GM18907 (cell line): Measurements from ENCODE around the gene FOXL1.

Experiments used
- ATAC-seq: cut with Tn5 transposase; IDR thresholded peaks from one replicate; pipeline ENCODE4 v1.9.1; 2021; ENCODE audit warnings: mild to moderate bottlenecking, moderate library complexity; ENCODE audit not compliant: unreplicated experiment

Gene FOXL1

DNA sequence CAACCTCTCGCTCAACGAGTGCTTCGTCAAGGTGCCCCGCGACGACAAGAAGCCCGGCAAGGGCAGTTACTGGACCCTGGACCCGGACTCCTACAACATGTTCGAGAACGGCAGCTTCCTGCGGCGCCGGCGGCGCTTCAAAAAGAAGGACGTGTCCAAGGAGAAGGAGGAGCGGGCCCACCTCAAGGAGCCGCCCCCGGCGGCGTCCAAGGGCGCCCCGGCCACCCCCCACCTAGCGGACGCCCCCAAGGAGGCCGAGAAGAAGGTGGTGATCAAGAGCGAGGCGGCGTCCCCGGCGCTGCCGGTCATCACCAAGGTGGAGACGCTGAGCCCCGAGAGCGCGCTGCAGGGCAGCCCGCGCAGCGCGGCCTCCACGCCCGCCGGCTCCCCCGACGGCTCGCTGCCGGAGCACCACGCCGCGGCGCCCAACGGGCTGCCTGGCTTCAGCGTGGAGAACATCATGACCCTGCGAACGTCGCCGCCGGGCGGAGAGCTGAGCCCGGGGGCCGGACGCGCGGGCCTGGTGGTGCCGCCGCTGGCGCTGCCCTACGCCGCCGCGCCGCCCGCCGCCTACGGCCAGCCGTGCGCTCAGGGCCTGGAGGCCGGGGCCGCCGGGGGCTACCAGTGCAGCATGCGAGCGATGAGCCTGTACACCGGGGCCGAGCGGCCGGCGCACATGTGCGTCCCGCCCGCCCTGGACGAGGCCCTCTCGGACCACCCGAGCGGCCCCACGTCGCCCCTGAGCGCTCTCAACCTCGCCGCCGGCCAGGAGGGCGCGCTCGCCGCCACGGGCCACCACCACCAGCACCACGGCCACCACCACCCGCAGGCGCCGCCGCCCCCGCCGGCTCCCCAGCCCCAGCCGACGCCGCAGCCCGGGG is 10.4 kb upstream of the FOXL1 start:
- no peak for ATAC-seq

- ATAC-seq: no peak
These were observed 9.4 kb upstream of the FOXL1 start for GRCh38 chr16:86568677-86569623.

DNA sequence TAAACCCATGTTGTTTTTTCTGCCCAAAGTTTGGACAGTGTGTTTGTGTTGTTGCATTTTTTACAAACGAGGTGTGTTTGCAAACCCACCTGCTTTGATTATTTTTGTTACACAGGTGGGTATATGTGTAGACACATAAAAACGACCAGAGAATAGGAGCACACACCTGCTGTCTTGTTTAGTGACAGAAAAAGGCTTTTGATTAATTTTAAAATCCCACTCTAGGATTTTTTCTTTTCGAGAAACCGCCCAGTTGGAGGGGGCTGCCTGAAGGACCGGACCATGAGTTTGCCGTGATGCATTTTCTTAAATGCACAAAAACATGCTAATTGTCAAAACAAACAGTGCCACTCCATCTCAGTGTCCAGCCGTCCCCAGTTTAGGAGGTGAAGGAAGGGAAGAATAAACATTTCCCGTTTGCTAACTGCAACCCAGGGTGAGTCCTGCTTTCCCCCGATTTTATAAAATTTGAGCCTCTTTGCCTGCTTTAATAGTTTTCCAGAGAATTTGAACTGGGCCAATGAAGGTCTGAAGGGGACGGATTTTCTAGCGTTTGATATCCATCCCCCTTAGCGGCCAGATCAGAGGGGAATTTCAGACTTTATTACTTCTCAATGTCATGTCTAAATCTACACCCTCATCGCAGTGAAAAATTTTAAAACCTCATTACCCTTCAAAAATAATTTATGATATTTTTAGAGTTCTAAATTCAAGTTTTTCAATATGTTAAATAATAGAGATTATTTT is 8.5 kb upstream of the FOXL1 start:
- no peak for ATAC-seq

DNA sequence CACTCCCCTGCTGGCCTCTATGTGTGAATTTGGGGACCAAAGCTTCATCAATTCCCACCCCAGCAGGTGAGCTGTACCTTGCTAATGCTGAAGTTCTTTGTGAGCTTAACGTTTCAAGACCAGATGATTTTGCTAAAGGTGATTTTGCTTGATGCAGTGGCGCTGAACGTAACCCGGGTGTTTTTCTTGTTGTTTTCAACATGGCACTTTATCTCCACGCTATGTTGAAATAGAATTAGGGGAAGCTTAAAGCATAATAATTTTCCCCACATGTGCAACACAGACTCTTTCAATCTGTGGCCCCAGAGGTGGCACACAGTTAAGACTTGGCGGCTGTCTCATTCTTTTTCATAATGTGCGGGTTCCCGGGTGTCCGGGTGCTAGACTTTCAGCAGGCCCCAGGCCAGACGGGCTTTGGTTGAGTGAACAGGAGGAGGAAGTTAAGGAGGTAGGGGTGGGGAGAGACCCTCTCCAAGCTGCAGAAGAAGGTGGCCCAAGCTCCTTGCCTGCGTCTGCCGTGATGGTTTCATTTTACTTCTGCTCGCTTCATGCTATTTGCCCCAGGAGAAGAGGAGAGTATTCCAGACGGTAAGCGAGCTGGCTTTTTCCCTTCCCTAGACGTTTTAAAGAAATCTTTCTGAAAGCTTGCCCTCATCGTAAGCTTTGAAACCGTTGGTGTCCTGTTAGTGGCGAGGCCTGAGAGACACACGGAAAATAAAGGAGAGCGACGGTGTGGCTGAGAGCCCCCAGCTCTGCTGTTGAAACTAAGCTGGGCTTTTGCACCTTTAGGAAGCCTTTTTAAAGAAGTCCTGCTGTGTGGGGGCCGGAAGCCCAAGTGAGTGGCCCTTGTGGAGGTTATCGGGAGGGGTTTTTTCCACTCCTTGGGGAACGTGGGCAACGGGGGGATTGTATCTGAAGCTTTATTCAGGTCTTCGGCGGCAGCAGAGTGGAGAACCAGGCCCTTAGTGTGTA is 7.5 kb upstream of the FOXL1 start:
- no peak for ATAC-seq

GRCh38 chr16:86571530-86571915 is 6.8 kb upstream of the FOXL1 start:
- ATAC-seq: no peak

GRCh38 chr16:86572041-86572521 is 6.3 kb upstream of the FOXL1 start:
- ATAC-seq: no peak

DNA sequence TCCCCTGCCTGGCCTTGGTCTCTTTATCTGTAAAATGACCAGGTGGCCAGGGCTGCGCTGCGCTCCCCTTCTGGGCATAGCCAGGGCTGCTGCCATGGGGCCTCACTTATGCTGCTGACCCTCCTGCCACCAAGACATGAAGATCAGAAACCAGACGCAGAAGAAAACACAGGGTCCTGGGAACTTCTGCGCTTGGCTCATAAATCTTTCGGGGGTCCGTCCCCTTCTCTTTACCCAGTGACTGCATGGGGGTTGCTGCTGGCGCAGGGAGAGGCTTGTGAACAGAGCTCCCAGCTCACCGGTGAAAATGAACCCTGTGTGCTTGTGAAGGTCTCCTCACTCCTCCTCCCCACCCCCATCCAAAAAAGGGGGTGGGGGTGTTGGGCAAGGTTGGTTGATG is 5.7 kb upstream of the FOXL1 start:
- no peak for ATAC-seq

- no peak for ATAC-seq
These were observed 5.1 kb upstream of the FOXL1 start for GRCh38 chr16:86573215-86573614.

DNA sequence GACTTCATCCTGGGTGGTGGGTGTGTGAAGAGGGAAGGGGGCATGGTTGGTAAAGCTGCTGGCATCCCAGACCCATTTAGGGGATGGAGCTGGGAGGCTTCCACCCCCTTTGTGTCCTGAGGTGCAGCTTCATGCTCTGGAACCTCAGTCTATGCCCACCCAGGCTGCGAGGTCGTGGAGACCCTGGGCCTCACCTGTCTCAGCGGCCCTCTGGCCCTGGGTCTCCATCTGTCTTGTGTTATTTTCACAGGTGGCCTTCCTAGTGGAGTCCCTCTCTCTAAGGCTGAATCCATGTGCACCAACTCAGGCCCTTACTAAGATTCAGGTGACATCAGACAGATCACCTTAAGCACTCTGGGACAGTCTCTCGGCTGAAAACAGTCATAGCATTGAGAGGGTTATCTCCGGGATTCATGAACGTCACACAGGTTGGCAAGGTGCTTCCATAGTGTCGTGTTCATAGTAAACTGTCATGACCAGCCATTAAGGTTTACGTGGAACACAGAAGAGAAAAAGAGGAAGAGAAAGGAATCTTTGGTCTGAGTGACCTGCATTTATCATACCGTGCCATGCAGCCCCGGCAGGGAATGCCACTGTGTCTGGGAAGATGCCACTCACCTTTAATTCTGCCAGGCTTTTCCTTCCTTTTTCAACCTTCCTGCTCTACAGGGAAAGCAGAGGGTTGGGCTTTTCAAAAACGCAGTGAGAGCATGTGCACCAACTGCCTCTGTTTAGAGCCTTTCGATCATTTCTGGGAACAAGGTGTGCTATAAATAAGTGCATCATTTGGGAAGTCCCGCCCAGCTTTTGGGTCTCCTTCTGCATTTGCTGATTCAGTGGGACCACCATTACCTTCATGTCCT is 4.5 kb upstream of the FOXL1 start:
- ATAC-seq: no peak

DNA sequence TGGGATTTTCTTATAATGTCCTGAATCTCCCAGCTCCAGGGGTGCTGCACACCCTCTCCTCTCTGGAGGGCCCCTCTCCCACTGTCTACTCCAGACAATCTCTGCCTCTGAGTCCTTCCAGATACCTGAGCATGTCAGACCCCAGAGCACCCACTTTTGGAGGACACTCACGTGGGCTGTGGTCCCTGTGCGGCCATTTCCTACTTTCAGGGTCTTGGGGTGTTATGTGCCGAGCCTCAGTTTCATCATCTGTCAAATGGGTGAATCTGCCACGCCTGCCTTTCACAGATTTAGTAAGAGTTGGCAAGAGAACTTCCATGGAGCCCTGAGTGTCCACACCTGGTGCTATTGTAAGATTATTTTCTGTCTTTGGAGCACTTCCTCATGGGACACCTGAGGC is 3.7 kb upstream of the FOXL1 start:
- no peak for ATAC-seq

GRCh38 chr16:86575095-86575685 is 3.2 kb upstream of the FOXL1 start:
- no peak for ATAC-seq

DNA sequence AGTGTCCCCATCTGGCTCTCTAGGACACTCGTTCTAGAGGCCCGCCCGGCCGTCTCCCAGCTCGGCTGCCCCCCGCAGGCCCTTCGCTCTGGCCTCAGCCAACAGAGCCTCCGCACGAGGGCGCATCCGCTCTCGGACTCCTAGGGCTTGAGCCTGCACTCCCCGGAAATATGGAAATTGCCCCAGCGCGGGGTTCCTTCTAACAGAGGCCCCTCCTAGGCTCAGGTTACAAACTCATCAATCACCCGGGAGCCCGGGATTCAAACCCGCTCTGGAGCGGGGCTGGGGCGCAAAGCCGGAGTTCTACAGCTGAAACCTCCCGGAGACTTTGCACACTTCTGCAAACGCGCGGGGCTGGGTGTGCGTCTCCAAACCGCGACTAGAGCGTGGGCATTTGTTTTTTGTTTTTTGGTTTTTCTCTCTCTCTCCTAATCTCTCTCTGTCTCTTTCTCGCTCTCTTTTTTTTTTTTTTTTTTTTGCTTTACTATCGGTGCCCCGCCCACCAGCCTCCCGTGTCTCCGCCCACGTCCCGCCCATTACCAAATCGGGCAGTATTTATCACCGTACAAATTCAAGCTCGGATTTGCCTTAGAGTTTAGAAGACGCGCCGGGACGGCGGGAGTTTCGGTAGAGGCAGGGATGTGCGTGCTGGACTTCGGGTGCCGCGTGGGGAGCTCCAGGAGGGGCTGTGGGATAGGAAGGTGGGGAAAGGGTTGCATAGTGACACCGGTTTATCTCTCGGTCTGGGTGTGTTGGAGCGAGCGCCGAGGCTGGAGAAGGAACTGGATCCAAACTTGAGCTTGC is 2.4 kb upstream of the FOXL1 start:
- ATAC-seq: no peak

- no peak for ATAC-seq
These were observed 1.6 kb upstream of the FOXL1 start for GRCh38 chr16:86576591-86577313.

DNA sequence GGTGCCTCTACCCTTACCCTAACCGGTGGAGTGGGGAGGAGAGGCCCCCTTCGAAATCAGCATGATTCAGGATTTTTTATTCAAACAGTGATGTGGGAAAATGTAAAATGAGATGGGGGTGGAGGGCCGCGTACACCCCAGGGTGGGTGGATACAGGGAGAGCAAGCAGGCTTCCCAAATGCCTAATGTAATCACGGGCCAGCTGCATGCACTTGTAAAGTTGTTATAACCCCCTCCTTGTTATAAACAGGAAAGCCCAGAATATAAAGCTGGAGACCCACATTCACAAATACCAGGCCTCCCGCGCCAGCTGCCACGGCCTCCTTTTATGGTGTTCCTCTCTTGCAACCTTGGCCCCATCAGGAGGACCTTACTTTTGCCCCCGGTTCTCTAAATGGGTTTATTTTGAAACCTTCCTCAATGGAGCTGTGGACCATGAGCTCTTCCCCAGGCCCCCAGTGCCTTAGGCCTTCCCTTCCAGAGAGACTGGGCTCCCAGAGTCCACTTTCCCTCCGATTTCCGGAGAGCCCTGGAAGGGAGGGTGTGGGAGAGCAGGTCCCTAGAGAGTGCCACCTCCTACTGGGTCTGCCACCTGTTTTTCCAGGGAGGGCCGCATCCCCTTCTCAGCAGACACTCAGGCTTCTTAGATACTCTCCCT is 906 bp upstream of the FOXL1 start:
- ATAC-seq: no peak

GRCh38 chr16:86578611-86579267 is 390 bp downstream of the FOXL1 start:
- no peak for ATAC-seq
